SK-N-SH treated with all-trans-retinoic acid at 6 μM for 48 hours (cell line): Measurements from ENCODE around the gene CPLANE2.

Source experiments
- CREB5 ChIP-seq: fragments of 250-450 bp; sonication (Bioruptor Pico); IDR thresholded peaks from 2 replicates; pipeline ENCODE4 v1.5.1; 2020; ENCODE audit warnings: low read depth, mild to moderate bottlenecking, moderate library complexity
- ESRRG ChIP-seq: fragments of 250-450 bp; sonication (Bioruptor Pico); IDR thresholded peaks from 2 replicates; pipeline ENCODE4 v1.6.1; 2021; ENCODE audit warnings: mild to moderate bottlenecking
- PATZ1 ChIP-seq: fragments of 250-450 bp; sonication (Bioruptor Pico); IDR thresholded peaks from 2 replicates; pipeline ENCODE4 v1.8.0; 2020; ENCODE audit warnings: mild to moderate bottlenecking, moderate library complexity, borderline replicate concordance
- RARB ChIP-seq: fragments of 250-450 bp; sonication (Bioruptor Pico); IDR thresholded peaks from 2 replicates; pipeline ENCODE4 v1.8.0; 2021; ENCODE audit warnings: mild to moderate bottlenecking, moderate library complexity
- TOX ChIP-seq: fragments of 250-450 bp; sonication (Bioruptor Pico); IDR thresholded peaks from 2 replicates; pipeline ENCODE4 v1.8.0; 2021; ENCODE audit warnings: mild to moderate bottlenecking, moderate library complexity, borderline replicate concordance
- ZC3H10 ChIP-seq: fragments of 250-450 bp; sonication (Bioruptor Pico); IDR thresholded peaks from 2 replicates; pipeline ENCODE4 v1.5.1; 2021; ENCODE audit warnings: mild to moderate bottlenecking, moderate library complexity
- ZFP3 ChIP-seq: fragments of 250-450 bp; sonication (Bioruptor Pico); IDR thresholded peaks from 2 replicates; pipeline ENCODE4 v1.5.0; 2020; ENCODE audit warnings: mild to moderate bottlenecking, moderate library complexity

DNA sequence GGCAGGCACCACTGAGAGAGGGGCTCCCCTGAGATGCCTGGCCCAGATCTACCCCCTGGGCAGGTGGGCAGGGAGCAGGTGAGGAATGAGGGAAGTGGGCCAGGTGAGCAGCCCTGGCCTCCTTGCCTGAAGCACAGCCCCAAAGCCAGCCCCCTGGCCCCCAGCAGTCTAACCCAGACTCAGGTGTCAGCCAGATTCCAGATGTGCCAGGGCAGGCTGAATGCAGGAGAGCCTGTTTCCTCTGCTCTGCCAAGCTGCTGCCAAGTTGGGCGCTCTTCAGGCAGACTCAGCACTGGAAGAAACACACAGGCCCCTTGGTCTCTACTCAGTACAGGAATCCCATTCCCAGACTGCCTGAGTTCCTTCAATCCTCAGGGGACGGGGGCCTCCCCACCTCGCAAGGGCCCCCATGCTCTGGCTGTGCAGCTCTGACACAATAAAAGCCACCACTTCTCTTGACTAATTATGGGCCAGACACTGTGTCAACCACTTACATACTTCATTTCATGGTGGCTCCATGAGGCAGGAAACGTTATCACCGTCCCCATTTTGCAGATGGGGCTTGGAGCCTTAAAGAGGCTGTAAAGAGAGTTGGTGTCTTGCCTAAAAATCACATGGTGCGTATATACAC lies 45.0 kb downstream of the CPLANE2 start:
- TF ChIP-seq ZFP3 (CRISPR knock-in tag) (no peak), ESRRG (no peak), TOX (CRISPR knock-in tag) (no peak), CREB5 (no peak), PATZ1 (CRISPR knock-in tag) (no peak), ZC3H10 (no peak), RARB (no peak)
